Neural progenitor cell (in vitro differentiated cells): ENCODE measurements around the gene MRAP2. TPM values are rescaled to one million over a fixed set of nuclear protein-coding genes. Genes with fewer than 3 reads are reported as not detected.

Experiments
- DNase-seq: peaks from one replicate; pipeline ENCODE4 v3.0.0-alpha.2; 2016; ENCODE audit warnings: low spot score
- H2AFZ ChIP-seq: fragments of 200-600 bp; sonication (generic); replicated peaks from 2 replicates; pipeline ENCODE4 v1.6.1; 2016; ENCODE audit warnings: antibody characterized with exemption
- H3F3A ChIP-seq: fragments of 200-600 bp; sonication (generic); 2 replicates; pipeline ENCODE4 v1.6.1; 2016; ENCODE audit warnings: antibody characterized with exemption, low read depth
- H3K27ac ChIP-seq: fragments of 200-600 bp; sonication (generic); 2 replicates; pipeline ENCODE4 v1.5.1; 2016; ENCODE audit warnings: mild to moderate bottlenecking
- H3K27me3 ChIP-seq: fragments of 200-600 bp; sonication (generic); 2 replicates; pipeline ENCODE4 v1.6.1; 2016; ENCODE audit warnings: mild to moderate bottlenecking, moderate library complexity
- H3K36me3 ChIP-seq: fragments of 200-600 bp; sonication (generic); 2 replicates; pipeline ENCODE4 v1.5.1; 2016
- H3K4me1 ChIP-seq: fragments of 200-600 bp; sonication (generic); 2 replicates; pipeline ENCODE4 v1.6.1; 2016; ENCODE audit warnings: mixed run types
- H3K4me2 ChIP-seq: fragments of 200-600 bp; sonication (generic); 2 replicates; pipeline ENCODE4 v1.6.1; 2016
- H3K4me3 ChIP-seq: fragments of 200-600 bp; sonication (generic); 2 replicates; pipeline ENCODE4 v1.5.1; 2016
- H3K79me2 ChIP-seq: fragments of 200-600 bp; sonication (generic); 2 replicates; pipeline ENCODE4 v1.6.1; 2016; ENCODE audit warnings: low read depth
- H3K9ac ChIP-seq: fragments of 200-600 bp; sonication (generic); 2 replicates; pipeline ENCODE4 v1.6.1; 2016
- H3K9me3 ChIP-seq: fragments of 200-600 bp; sonication (generic); 2 replicates; pipeline ENCODE4 v1.5.1; 2016; ENCODE audit warnings: low read depth
- H4K20me1 ChIP-seq: fragments of 200-600 bp; sonication (generic); 2 replicates; pipeline ENCODE4 v1.6.1; 2016; ENCODE audit warnings: low read depth
- H3K27ac Mint-ChIP-seq: 3 replicates; pipeline ENCODE4 v1.8.0; 2021; ENCODE audit warnings: mixed read lengths
- H3K27me3 Mint-ChIP-seq: 2 replicates; pipeline ENCODE4 v1.8.0; 2022; ENCODE audit warnings: low read depth, mild to moderate bottlenecking, inconsistent platforms, moderate library complexity, mixed read lengths; ENCODE audit not compliant: insufficient read depth
- H3K36me3 Mint-ChIP-seq: 3 replicates; pipeline ENCODE4 v1.8.0; 2021; ENCODE audit warnings: mixed read lengths
- H3K4me1 Mint-ChIP-seq: 3 replicates; pipeline ENCODE4 v1.8.0; 2021; ENCODE audit warnings: mixed read lengths
- H3K4me3 Mint-ChIP-seq: 3 replicates; pipeline ENCODE4 v1.8.0; 2021; ENCODE audit warnings: mild to moderate bottlenecking, moderate library complexity, mixed read lengths
- H3K9me3 Mint-ChIP-seq: 3 replicates; pipeline ENCODE4 v1.8.0; 2020; ENCODE audit warnings: mixed read lengths
- EZH2 ChIP-seq: fragments of 200-600 bp; sonication (generic); IDR thresholded peaks from 2 replicates; pipeline ENCODE4 v1.6.1; 2017; ENCODE audit warnings: antibody characterized with exemption, mild to moderate bottlenecking, moderate library complexity
- EZH2phosphoT487 ChIP-seq: fragments of 200-600 bp; sonication (generic); IDR thresholded peaks from 2 replicates; pipeline ENCODE4 v1.6.1; 2017; ENCODE audit warnings: antibody characterized with exemption
- total RNA-seq: library from RNA; depleted of rRNA; stranded (reverse); fragments of >200 nt; gene quantifications from 2 replicates; pipeline ENCODE4 v1.2.3, GENCODE V29; 2015; ENCODE audit warnings: low replicate concordance
- TF ChIP-seq, protein P1 (sequence below): fragments of 200-600 bp; sonication (generic); IDR thresholded peaks from 2 replicates; pipeline ENCODE4 v1.5.1; 2017; ENCODE audit warnings: antibody characterized with exemption, mild to moderate bottlenecking

The MRAP2 gene
- total RNA-seq, 1 donor from 2014 or later = 0.75 TPM

DNA sequence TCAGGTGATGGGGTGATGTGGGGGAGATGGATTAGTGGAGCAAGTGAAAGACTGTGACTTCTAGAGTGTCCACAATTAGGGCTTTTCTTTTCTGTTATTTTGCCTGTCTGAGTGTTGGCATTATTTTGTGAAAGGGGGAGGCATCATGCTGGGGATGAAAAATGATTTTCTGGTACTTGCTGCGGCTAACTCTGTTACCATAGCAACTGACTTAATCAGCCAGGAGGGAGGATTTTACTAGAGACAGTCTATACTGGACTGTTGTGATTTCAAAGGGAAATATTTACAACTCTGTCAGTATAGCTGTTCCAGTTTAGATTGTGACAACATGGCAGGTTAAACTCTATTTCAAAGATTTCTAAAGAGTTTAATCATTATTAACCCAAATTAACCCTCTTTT, 30.4 kb upstream of the MRAP2 start:
- no peak overlapping the region for H3K4me2 ChIP-seq
- Mint-ChIP-seq H3K36me3 (no peaks in the 10 kb centered on the region), H3K9me3 (no peaks in the 10 kb centered on the region), H3K4me1 (peaks cover 33% of the 10 kb centered on the region), H3K27ac (no peak overlapping the region), H3K4me3 (no peak overlapping the region), H3K27me3 (peaks cover 8% of the 10 kb centered on the region)
- no peak overlapping the region for H3K27ac ChIP-seq
- TF ChIP-seq EZH2phosphoT487 (no peak), EZH2 (no peak)
- TF ChIP-seq, protein P1, sequence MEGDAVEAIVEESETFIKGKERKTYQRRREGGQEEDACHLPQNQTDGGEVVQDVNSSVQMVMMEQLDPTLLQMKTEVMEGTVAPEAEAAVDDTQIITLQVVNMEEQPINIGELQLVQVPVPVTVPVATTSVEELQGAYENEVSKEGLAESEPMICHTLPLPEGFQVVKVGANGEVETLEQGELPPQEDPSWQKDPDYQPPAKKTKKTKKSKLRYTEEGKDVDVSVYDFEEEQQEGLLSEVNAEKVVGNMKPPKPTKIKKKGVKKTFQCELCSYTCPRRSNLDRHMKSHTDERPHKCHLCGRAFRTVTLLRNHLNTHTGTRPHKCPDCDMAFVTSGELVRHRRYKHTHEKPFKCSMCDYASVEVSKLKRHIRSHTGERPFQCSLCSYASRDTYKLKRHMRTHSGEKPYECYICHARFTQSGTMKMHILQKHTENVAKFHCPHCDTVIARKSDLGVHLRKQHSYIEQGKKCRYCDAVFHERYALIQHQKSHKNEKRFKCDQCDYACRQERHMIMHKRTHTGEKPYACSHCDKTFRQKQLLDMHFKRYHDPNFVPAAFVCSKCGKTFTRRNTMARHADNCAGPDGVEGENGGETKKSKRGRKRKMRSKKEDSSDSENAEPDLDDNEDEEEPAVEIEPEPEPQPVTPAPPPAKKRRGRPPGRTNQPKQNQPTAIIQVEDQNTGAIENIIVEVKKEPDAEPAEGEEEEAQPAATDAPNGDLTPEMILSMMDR = no peak
- H4K20me1 ChIP-seq = no peaks in the 10 kb centered on the region
- no peaks in the 10 kb centered on the region for H3K9me3 ChIP-seq
- no peak overlapping the region for H2AFZ ChIP-seq
- no peaks in the 10 kb centered on the region for H3K4me1 ChIP-seq
- no peaks in the 10 kb centered on the region for H3K27me3 ChIP-seq
- no peaks in the 10 kb centered on the region for H3K79me2 ChIP-seq
- H3K9ac ChIP-seq = no peak overlapping the region
- no peak for DNase-seq
- H3F3A ChIP-seq = no peaks in the 10 kb centered on the region
- H3K36me3 ChIP-seq = no peaks in the 10 kb centered on the region
- H3K4me3 ChIP-seq = no peak overlapping the region

- Histone ChIP-seq H3K27me3 (no peaks in the 10 kb centered on the region), H3F3A (no peaks in the 10 kb centered on the region), H3K4me2 (no peak overlapping the region), H3K27ac (no peak overlapping the region), H3K9me3 (no peaks in the 10 kb centered on the region), H3K36me3 (no peaks in the 10 kb centered on the region), H4K20me1 (no peaks in the 10 kb centered on the region), H3K4me3 (no peak overlapping the region), H3K4me1 (no peaks in the 10 kb centered on the region), H3K79me2 (no peaks in the 10 kb centered on the region), H2AFZ (no peak overlapping the region), H3K9ac (no peak overlapping the region)
- no peak overlapping the region for H3K27ac Mint-ChIP-seq
- no peaks in the 10 kb centered on the region for H3K36me3 Mint-ChIP-seq
- H3K4me1 Mint-ChIP-seq = peaks cover 33% of the 10 kb centered on the region
- no peak for TF ChIP-seq EZH2phosphoT487
- TF ChIP-seq EZH2 = no peak
- TF ChIP-seq, protein P1 = no peak
- peaks cover 8% of the 10 kb centered on the region for H3K27me3 Mint-ChIP-seq
- no peaks in the 10 kb centered on the region for H3K9me3 Mint-ChIP-seq
- no peak overlapping the region for H3K4me3 Mint-ChIP-seq
- DNase-seq = no peak
These were observed 29.9 kb upstream of the MRAP2 start for GRCh38 chr6:84003654-84004053.

GRCh38 chr6:84007871-84008270, 25.7 kb upstream of the MRAP2 start:
- Histone ChIP-seq H3K9me3 (no peaks in the 10 kb centered on the region), H3K27ac (no peak overlapping the region), H3K79me2 (no peaks in the 10 kb centered on the region), H3K4me2 (no peak overlapping the region), H2AFZ (no peak overlapping the region), H3F3A (no peaks in the 10 kb centered on the region), H3K4me1 (no peaks in the 10 kb centered on the region), H3K27me3 (no peaks in the 10 kb centered on the region), H3K36me3 (no peaks in the 10 kb centered on the region), H4K20me1 (no peaks in the 10 kb centered on the region), H3K4me3 (no peak overlapping the region), H3K9ac (no peak overlapping the region)
- Mint-ChIP-seq H3K9me3 (no peaks in the 10 kb centered on the region), H3K27me3 (peaks cover 7% of the 10 kb centered on the region), H3K4me3 (no peak overlapping the region), H3K4me1 (peaks cover 14% of the 10 kb centered on the region), H3K27ac (no peak overlapping the region), H3K36me3 (no peaks in the 10 kb centered on the region)
- TF ChIP-seq, protein P1 = no peak
- no peak for TF ChIP-seq EZH2
- no peak for TF ChIP-seq EZH2phosphoT487
- no peak for DNase-seq
